ENCODE results near the gene ASIC2.

DNA sequence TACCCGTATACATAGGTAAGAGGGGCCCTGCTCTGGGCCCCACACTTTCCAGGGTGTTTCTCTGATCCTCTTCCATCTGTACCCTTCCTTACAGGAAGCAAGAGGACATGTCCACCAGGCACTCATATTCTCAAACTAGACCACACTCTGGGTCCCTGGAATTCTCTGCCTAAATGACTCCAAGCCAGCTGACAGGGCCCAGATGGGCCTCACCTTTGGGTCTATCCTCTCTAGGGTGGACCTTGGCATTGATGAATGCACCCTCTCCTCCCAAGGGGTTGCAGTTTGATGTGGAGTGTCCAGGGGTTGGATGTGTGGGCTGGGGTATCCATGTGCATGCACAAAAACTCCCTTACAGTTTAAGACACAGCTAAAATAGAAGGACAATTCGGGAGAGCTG, 95.8 kb downstream of the ASIC2 start:
- TF ChIP-seq, protein P1, sequence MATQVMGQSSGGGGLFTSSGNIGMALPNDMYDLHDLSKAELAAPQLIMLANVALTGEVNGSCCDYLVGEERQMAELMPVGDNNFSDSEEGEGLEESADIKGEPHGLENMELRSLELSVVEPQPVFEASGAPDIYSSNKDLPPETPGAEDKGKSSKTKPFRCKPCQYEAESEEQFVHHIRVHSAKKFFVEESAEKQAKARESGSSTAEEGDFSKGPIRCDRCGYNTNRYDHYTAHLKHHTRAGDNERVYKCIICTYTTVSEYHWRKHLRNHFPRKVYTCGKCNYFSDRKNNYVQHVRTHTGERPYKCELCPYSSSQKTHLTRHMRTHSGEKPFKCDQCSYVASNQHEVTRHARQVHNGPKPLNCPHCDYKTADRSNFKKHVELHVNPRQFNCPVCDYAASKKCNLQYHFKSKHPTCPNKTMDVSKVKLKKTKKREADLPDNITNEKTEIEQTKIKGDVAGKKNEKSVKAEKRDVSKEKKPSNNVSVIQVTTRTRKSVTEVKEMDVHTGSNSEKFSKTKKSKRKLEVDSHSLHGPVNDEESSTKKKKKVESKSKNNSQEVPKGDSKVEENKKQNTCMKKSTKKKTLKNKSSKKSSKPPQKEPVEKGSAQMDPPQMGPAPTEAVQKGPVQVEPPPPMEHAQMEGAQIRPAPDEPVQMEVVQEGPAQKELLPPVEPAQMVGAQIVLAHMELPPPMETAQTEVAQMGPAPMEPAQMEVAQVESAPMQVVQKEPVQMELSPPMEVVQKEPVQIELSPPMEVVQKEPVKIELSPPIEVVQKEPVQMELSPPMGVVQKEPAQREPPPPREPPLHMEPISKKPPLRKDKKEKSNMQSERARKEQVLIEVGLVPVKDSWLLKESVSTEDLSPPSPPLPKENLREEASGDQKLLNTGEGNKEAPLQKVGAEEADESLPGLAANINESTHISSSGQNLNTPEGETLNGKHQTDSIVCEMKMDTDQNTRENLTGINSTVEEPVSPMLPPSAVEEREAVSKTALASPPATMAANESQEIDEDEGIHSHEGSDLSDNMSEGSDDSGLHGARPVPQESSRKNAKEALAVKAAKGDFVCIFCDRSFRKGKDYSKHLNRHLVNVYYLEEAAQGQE (IDR thresholded peaks at IDR 0.05; ENCODE audit: insufficient replicate concordance, low read depth): no peak
- TF ChIP-seq, protein P2, sequence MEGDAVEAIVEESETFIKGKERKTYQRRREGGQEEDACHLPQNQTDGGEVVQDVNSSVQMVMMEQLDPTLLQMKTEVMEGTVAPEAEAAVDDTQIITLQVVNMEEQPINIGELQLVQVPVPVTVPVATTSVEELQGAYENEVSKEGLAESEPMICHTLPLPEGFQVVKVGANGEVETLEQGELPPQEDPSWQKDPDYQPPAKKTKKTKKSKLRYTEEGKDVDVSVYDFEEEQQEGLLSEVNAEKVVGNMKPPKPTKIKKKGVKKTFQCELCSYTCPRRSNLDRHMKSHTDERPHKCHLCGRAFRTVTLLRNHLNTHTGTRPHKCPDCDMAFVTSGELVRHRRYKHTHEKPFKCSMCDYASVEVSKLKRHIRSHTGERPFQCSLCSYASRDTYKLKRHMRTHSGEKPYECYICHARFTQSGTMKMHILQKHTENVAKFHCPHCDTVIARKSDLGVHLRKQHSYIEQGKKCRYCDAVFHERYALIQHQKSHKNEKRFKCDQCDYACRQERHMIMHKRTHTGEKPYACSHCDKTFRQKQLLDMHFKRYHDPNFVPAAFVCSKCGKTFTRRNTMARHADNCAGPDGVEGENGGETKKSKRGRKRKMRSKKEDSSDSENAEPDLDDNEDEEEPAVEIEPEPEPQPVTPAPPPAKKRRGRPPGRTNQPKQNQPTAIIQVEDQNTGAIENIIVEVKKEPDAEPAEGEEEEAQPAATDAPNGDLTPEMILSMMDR (IDR thresholded peaks at IDR 0.05; ENCODE audit: insufficient read depth, low read length): no peak
- TF ChIP-seq POLR2AphosphoS5 (IDR thresholded peaks at IDR 0.05; ENCODE audit: low read depth): no peak

Data from HL-60 (cell line).